GM19099 (cell line): ENCODE results near the gene CENPS.

Experiments used
- POLR2A ChIP-seq: IDR thresholded peaks from 3 replicates; pipeline ENCODE4 v1.6.1; 2011; ENCODE audit warnings: low read depth; ENCODE audit not compliant: insufficient read length; ENCODE audit errors: extremely low read depth

Gene CENPS

DNA sequence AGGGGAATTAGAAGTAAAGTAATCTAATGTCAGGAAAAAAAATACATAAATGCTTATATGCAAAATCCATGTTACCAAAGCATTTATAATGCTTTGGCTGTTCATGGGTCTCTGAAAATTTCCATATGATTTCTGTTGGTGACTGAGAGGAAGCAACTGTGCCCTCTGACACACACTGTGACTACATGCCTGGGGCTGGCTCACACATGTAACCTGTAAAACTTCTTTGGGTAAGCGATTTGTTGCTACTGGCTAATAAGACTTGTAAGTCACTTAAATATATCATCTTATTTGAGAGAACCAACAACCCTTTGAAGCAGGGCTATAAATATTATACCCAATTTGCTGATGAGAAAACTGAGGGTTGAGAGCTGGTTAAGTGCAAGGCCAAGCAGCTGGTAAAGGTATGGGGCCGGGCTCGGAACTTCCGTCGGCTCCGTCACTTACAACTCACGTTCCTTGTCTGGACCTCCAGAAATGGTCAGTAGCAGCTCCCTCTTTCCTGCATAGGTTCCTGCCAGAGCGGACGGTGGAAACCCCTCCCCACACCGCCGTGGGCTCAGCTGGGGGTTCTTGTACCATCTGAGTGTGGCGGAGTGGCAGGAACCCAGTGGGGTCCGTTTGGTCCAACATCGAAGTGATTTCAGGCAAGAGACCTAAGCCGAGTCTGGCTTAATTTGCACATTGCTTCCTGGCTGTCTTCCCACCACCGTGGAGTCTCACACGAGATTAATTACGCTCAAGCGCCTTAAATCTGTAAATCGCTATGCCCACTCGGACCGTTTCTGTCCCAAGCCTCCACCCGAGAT is 41.4 kb downstream of the CENPS start:
- TF ChIP-seq POLR2A, result no peak

DNA sequence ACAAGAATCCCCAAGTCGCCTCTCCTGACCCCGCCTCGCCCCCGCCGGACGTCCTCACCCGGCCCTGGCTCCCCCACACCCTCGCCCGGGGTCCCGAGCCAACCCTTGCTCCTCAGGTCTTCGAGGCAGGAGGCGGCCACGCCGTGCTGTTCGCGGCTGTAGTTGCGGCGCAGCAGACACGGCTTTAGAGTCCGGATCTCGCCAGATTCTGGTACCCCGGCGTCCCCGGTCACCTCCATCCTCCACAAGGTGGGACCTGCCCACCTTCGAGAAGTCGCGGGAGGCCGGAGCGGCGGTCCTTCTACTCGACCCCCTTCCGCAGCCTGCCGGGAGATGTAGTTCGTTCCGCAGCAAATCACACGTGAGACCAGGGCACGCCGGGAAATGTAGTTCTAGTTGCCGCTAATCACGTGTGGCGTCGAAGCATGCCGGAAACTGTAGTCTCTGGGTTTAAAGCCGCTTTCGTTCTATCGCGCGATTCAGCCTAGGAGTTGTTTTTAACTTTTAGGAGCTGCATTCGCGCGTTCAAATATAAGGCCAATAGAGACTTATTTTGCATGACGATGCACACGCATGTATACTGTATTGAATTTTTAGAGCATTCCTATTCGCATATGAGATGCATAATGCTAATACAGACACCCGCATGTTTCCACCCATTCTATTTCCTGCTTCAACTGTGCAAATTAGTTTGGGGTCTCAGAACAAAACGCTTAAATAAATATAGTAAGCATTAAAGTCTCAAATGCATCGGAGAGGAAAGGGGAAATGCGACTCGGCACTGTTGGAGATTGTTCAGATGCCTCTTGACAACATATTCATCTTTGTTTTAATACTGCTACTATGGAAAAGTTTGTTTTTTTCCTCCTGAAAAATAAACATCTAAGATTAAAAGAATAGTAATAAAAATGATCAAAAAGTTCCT is 42.2 kb downstream of the CENPS start, which contains the start of gene DFFA:
Gene DFFA, minus strand, starts transcription at position 310 of the 925 bp plus-strand sequence. Its CDS starts 71 bp downstream, at position 239.
- peak; percentile 68 for TF ChIP-seq POLR2A

DNA sequence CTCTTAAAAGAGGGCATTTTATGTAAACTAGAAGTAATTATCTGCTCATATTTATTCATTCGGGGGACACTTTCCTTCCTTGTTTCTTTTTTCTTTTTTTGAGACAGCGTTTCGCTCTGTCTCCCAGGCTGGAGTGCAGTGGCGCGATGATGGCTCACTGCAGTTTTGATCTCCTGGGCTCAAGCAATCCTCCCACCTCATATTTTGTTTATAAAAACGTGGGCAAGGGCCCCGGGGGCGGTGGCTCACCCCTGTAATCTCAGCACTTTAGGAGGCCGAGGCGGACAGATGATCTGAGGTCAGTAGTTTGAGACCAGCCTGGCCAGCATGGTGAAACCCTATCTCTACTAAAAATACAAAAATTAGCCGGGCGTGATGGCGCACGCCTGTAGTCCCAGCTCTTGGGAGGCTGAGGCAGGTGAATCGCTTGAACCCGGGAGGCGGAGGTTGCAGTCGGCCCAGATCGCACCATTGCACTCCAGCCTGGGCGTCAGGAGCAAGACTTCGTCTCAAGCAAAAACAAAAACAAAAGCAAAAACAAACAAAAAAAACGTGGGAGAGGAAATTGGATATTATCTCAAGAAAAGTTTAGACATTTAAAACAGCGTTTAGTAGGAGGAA is 43.0 kb downstream of the CENPS start:
- no peak for TF ChIP-seq POLR2A

DNA sequence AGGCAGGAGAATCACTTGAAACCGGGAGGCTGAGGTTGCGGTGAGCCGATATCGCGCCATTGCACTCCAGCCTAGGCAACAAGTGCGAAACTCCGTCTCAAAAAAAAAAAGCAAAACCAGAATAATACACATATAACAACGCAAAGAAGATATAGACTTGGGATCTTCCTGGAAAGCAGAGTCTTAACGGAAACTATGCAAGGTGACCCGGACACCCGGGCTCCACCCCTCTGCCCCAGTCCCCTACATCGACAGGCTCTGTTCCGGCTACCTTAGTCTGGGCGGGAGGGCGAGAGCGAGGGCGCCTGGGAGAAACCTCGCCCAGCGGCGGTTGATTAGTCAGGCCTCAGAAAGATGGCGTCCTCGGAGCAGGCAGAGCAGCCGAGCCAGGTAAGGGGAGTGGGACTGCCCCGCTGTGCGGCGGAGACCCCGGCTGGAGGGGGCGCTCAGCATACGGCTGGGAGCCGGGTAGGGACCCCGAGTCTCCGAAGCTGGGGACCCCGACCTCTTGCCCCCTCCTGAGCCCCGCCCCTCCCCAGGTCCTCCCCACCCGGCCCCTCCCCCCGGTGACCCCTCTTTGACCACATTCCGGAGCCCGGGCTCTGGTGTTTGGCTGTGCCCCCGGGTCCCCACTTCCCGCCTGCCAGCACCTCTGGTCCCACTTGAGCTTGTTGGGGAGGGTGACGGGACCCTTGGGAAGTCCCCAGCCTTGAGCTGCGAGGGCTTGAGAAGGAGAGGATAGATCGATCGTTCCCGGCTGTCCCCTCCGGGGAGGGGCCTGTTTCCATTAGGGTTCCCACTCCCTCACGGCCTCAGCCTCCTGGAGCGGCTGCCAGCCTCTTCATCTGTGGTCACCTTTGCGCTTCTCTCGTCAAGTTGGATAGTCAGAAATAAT is 44.6 kb downstream of the CENPS start, which contains the start of gene PEX14:
Gene PEX14, plus strand, starts transcription at position 338 of the 895 bp plus-strand sequence. Its CDS starts 17 bp downstream, at position 355.
- peak; percentile 86 for TF ChIP-seq POLR2A

DNA sequence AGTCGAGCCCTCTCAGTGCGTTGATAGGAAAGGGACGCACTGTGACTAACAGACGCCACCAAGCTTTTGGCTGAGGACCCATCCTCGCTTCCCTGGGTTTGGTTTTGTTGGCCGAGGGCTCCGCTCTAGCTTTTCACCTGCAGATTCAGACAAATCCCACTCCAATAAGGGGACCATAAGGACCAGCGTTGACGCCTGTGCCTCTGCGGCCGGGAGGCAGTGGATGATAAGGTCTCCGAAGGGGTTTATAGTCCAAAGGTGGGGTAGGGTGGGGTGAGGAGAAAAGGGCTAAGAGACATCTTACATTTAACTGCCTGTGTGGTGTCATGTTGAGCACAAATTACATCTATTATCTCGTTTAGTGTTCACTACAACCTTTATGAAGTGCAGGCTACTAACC is 45.3 kb downstream of the CENPS start:
- TF ChIP-seq POLR2A, result no peak

DNA sequence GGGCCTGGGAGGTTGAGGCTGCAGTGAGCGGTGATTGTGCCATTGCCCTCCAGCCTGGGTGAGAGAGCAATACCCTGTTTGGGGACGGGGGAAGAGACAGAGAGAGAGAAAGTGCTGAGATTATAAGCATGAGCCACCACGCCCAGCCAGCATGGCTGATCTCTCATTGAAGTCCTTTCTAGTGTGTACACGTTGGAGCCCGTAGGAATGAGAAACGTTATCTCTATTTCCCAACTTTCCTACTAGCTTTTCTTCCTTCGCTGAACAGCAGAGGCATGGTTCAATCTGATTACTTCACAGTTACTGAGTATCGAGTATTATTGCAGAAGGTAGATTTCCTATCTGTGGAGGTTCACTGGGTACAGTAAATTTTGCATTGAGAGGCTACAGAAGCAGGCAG is 49.1 kb downstream of the CENPS start:
- TF ChIP-seq POLR2A, result no peak

DNA sequence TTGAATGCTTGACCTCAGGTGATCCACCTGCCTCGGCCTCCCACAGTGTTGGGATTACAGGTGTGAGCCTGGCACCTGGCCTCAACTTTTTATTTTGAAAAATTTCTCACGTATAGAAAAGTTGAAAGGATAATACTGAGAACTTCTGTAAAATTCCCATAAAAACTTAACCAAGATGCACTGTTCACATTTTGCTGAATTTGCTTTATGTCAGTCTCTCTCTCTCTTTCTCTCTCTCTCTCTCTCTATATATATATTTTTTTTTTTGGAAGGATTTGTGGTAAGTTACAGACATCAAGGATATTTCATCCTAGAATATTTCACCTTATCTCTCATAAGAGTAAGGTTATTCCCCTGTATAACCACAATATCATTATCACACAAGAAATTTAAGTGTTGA is 50.4 kb downstream of the CENPS start:
- no peak for TF ChIP-seq POLR2A

DNA sequence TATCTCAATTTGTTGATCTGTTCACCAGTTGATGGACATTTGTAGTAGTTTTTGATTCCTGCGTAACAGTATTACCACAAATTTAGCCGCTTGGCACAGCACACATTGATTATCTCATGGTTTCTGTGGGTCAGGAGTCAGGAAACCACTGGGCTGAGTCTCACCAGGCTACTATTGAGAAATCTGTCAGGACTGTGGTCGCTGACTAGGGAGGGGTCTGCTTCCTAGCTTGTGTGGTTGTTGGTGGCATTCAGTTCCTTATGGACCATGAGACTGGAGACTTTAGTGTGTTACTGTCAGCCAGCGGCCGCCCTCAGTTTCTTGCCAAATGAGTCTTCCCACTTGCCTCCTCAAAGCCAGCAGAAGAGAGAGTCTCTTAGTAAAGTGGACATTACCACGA is 54.3 kb downstream of the CENPS start:
- no peak for TF ChIP-seq POLR2A

DNA sequence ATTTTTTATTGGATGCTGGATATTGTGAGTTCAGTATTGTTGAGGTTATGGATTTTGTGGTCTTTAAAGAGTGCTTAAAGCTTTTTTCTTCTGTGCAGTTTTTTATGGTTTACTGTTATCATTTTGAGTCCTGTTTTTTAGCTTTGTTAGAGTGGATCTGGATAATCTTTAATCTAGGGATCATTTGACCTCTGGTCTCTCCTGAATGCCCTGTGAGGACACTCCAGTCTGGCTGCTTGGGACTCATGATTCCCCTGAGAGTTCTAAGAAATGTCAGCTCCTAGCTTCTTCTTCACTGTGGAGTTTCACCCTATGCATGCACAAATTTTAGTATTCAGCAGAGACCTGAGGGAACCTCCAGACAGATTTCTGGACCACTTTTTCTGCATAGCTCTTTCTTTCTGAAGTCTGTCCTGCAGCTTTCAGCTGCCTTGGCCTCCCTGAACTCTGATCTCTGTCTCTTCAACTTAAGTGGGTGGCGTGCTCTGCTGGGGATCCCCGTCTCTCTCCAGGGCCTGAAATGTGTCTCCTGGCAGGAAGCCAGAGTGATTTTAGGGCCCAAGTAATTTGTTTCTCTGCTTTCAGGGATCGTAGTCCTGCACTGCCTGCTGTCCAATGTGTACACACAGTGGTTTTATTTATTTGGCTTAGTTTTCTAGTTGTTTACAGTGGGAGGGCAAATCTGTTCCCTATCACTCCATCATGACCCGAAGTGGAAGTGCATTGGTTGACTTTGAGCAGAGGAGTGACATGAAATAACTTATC is 59.2 kb downstream of the CENPS start:
- TF ChIP-seq POLR2A, result no peak

DNA sequence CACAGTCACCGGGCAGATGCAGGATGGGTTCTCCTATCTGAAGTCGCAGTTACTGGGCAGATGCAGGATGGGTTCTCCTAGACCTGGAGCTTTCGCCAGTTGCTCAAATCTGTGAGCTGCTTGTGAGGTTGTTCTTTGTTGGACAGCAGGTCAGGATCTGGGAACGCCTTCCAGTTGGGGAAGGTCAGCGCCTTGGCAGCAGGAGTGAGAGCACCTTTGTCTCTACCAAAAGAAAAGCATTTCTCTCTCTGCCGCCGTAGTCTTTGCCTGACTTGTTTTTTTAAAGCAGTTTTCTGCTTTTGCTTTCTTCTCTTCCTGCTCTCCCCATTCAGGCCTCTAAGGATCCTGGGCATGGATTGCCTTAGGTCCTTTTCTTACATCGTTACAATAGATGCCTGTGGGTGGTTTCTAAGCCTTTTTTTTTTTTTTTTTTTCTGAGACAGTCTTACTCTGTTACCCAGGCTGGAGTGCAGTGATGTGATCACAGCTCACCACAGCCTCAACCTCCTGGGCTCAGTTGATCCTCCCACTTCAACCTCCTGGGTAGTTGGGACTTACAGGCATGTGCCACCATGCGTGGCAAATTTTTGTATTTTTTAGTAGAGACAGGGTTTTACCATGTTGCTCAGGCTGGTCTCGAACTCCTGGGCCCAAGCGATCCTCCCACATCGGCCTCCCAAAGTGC is 60.2 kb downstream of the CENPS start:
- TF ChIP-seq POLR2A, result no peak
